ENCODE data around the gene PDE6A. TPM values are rescaled to one million over a fixed set of nuclear protein-coding genes. Genes with fewer than 3 reads are reported as not detected.
A peak's percentile ranks its signal among the peaks of the same experiment; 100 is the strongest.

Gene PDE6A
- total RNA-seq, 1 donor from 2014 or later, result not detected

DNA sequence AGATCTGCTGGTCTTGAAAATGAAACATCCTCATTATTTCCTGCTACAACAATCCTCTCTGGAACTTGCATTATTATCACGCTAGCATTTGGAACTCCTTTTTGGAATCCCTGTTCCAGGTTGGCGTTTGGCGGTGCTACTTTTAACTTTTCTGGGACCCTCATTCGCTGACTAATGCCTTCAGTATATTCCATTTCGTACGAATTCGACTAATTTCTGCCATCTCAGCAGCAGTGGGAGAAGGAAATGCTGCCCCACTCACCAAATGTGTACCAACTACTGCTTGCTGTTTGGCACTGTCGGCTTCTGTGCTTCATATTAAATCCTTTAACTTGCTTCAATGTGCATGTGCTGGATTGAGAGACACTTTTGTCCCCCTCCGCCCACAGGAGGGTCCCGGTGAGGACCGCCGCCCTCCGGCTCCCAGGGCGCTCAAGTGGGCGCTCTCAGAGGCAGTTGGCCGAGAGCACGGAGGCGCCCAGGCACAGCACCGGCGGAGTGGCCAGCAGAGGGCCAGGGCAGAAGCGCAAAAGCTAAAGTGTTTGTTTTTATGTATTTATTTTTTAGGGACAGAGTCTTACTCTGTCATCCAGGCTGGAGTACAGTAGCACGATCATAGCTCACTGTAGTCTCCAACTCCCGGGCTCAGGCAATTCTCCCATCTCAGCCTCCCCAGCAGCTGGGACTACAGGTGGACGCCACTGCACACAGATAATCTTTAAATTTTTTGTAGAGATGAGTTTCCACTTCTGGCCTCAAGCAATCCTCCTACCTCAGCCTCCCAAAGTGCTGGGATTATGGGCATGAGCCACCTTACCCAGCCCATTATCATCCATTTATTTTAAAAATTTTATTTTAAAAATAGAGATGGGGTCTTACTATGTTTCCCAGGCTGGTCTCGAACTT is 11.9 kb downstream of the PDE6A start:
- H3K4me3 ChIP-seq, result peak overlapping the region in 1 of 2 donors; percentile 33

DNA sequence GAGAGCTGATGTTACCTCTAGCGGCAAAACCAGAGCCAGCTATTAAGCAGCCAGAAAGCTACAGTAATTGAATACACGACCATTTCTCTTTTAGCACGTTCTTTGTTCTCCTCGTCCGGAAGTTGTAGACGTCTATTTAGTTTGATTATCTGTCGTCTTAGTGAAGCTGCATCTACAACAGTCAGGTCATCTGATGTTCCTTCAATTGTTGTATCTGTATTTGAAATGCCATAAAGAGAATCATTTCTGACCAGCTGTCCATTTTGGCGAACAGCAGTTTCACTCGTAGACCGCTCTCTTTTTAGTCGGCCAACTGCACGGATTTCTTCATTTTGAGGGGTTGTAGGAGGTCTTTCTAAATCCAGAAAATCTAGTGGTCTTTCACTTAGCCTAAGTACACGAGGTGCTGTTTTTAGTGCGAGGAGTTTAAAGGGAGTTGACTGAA is 12.6 kb downstream of the PDE6A start:
- Histone ChIP-seq H3K4me1 (peaks cover 5 to 19% of the 10 kb centered on the region in 2 donors), H3K36me3 (no peaks in the 10 kb centered on the region), H3K27me3 (no peaks in the 10 kb centered on the region), H3K9me3 (no peaks in the 10 kb centered on the region), H3K4me3 (peak overlapping the region in 1 of 2 donors; percentile 33), H3K27ac (no peak overlapping the region)
- intact Hi-C loops (cut with DNase I), result no loop called here
- TF ChIP-seq, protein P1, sequence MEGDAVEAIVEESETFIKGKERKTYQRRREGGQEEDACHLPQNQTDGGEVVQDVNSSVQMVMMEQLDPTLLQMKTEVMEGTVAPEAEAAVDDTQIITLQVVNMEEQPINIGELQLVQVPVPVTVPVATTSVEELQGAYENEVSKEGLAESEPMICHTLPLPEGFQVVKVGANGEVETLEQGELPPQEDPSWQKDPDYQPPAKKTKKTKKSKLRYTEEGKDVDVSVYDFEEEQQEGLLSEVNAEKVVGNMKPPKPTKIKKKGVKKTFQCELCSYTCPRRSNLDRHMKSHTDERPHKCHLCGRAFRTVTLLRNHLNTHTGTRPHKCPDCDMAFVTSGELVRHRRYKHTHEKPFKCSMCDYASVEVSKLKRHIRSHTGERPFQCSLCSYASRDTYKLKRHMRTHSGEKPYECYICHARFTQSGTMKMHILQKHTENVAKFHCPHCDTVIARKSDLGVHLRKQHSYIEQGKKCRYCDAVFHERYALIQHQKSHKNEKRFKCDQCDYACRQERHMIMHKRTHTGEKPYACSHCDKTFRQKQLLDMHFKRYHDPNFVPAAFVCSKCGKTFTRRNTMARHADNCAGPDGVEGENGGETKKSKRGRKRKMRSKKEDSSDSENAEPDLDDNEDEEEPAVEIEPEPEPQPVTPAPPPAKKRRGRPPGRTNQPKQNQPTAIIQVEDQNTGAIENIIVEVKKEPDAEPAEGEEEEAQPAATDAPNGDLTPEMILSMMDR (IDR thresholded peaks at IDR 0.05), result no peak
- DNase-seq (ENCODE audit: low spot score in 2 of 2), result no peak

More for the DNA sequence above, 11.9 kb downstream of the PDE6A start:
- TF ChIP-seq, protein P1 (IDR thresholded peaks at IDR 0.05), result peak in 1 of 3 experiments; percentile 27
- no peak for DNase-seq (ENCODE audit: low spot score in 2 of 2)
- Histone ChIP-seq H3K4me1 (peaks cover 5 to 23% of the 10 kb centered on the region in 2 donors), H3K27ac (no peak overlapping the region), H3K36me3 (no peaks in the 10 kb centered on the region), H3K9me3 (no peaks in the 10 kb centered on the region), H3K27me3 (no peaks in the 10 kb centered on the region)
- intact Hi-C loops (cut with DNase I), result no loop called here

DNA sequence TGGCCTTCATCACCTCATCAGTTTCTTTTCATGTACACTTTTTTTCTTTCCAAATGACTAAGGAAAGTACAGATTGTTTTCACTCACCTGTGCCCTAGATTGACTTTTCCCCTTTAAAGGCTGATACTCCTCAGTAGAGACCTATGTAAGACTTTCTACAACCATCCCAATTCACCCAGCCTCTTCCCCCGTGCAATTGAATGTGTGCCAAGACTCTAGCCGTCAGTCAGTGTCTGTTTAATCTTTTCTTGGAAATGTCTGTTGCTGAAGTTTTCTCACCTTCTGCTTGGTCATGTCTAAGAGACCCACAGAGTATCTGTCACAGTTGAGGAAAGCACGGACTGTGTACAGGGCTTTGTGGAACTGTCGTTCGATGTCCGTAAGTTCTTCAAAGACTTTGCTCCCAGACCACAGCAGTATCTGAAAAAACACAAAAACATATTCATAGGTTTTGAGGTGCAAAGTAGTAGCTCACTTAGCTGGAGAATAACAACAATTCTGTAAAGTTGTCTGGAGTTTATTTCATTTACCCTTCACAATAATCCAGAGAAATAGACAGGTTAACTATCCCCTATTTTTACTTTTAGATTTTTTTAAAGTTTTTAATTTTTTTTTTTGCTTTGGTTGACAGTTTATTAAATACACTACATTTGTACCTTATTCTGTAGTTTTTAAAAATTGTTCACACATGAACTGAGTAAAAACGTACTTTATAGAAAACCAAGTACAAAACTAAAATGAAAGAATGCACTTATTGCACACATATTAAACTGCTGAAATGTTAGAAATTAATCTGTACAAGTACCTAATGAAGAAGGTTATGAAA is 13.6 kb downstream of the PDE6A start:
- intact Hi-C loops (cut with DNase I), result no loop called here
- H3K36me3 ChIP-seq, result no peaks in the 10 kb centered on the region
- H3K4me3 ChIP-seq, result peak overlapping the region; percentile 18 to 37
- peak in 1 of 2 donors; percentile 12 for DNase-seq (ENCODE audit: low spot score in 2 of 2)
- TF ChIP-seq, protein P1 (IDR thresholded peaks at IDR 0.05), result no peak
- peaks cover 5 to 11% of the 10 kb centered on the region in 2 donors for H3K4me1 ChIP-seq
- H3K27ac ChIP-seq, result peak overlapping the region in 1 of 2 donors; percentile 47
- no peaks in the 10 kb centered on the region for H3K9me3 ChIP-seq
- H3K27me3 ChIP-seq, result no peaks in the 10 kb centered on the region

DNA sequence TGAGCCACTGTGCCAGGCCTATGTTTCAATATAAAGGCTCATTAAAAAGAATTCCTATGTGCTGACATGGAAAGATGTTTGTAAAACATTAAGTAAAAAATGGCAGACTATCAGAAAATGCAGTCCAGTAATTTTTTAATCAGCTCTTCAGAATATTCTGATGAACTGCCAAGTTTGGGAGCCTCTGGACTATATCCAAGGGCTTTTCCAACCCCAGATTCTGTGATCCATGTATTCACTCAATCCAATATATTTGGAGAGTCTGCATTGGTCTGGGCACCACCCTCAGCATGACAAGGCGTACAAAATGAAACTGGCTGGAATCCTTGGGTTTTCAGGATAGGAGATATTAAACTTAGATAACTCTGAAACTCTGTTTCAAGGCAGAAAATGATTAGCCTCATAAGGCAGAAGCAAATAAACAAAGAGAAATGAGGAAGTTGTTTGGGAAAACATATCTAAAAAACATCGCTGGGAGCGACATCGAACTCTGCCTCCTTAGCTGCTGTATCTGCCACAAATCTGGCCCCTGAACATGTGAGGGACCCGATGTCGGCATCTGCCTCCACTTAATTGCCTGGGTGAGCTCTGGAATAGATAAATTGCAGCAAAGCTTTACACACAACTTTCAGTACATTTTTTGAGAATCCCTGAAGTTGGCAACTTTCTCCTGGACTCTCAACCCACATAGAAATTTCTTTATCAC is 14.4 kb downstream of the PDE6A start:
- H3K36me3 ChIP-seq, result no peaks in the 10 kb centered on the region
- TF ChIP-seq, protein P1 (IDR thresholded peaks at IDR 0.05), result no peak
- DNase-seq (ENCODE audit: low spot score in 2 of 2), result peak in 1 of 2 donors; percentile 33
- H3K27me3 ChIP-seq, result no peaks in the 10 kb centered on the region
- H3K4me1 ChIP-seq, result peaks cover 1 to 3% of the 10 kb centered on the region in 2 donors
- no peaks in the 10 kb centered on the region for H3K9me3 ChIP-seq
- peak overlapping the region in 1 of 2 donors; percentile 47 for H3K27ac ChIP-seq
- intact Hi-C loops (cut with DNase I), result no loop called here
- peak overlapping the region; percentile 18 to 37 for H3K4me3 ChIP-seq

DNA sequence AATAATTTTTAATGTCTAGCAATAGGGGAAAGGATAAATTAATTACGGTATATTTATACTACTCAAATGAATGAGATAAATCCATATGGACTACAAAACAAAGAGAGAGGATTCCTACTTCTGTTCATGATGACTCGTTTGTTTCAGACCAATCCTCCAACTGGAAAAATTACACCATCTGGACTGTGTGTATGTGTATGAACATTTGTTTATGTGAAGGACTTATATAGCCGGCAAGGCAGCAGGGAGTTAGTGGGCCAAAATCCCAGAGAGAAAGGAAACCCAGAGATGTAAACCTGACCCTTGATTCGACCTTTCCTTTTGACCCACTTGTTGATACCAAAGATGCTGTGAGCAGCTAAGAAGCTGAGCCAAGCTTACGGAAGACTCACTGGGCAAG is 20.1 kb downstream of the PDE6A start:
- intact Hi-C loops (cut with DNase I), result no loop called here
- H3K36me3 ChIP-seq, result no peaks in the 10 kb centered on the region
- H3K27ac ChIP-seq, result no peak overlapping the region

More for the DNA sequence above, 20.1 kb downstream of the PDE6A start:
- DNase-seq (ENCODE audit: low spot score in 2 of 2), result peak in 1 of 2 donors; percentile 18
- TF ChIP-seq, protein P1 (IDR thresholded peaks at IDR 0.05), result no peak
- H3K9me3 ChIP-seq, result no peaks in the 10 kb centered on the region
- no peaks in the 10 kb centered on the region for H3K27me3 ChIP-seq
- H3K4me1 ChIP-seq, result peaks cover 0 to 2% of the 10 kb centered on the region in 2 donors
- no peak overlapping the region for H3K4me3 ChIP-seq

All from ascending aorta (tissue), 2 donors.